GM23248 (cell line): ENCODE measurements around the gene VWA8.

Experiments
- EZH2 ChIP-seq: fragments of 200-600 bp; sonication (generic); IDR thresholded peaks from 2 replicates; pipeline ENCODE4 v1.6.1; 2018; ENCODE audit warnings: antibody characterized with exemption, mild to moderate bottlenecking; ENCODE audit not compliant: insufficient read depth, poor library complexity, severe bottlenecking
- EZH2phosphoT487 ChIP-seq: fragments of 200-600 bp; sonication (generic); IDR thresholded peaks from 2 replicates; pipeline ENCODE4 v1.6.1; 2018; ENCODE audit warnings: antibody characterized with exemption, moderate library complexity, mild to moderate bottlenecking, low read depth; ENCODE audit not compliant: insufficient read depth

GRCh38 chr13:41971848-41972247, 10.9 kb upstream of the VWA8 start:
- no peak for TF ChIP-seq EZH2
- no peak for TF ChIP-seq EZH2phosphoT487
